ENCODE data around the gene ISCA1.

ISCA1 gene

GRCh38 chr9:86257391-86257790 lies 24.9 kb downstream of the ISCA1 start:
- Histone ChIP-seq H2AFZ (ENCODE audit: low read depth) (no peak overlapping the region), H3K79me2 (ENCODE audit: insufficient read depth, low read depth) (no peaks in the 10 kb centered on the region), H3K9ac (no peak overlapping the region), H3K27me3 (ENCODE audit: insufficient read depth, low read depth) (no peaks in the 10 kb centered on the region), H3K4me2 (no peak overlapping the region), H3K36me3 (ENCODE audit: insufficient read depth) (no peaks in the 10 kb centered on the region), H3K4me1 (ENCODE audit: low read depth, poor library complexity, severe bottlenecking) (no peaks in the 10 kb centered on the region), H3K4me3 (IDR thresholded peaks at IDR 0.05; ENCODE audit: insufficient read depth, low read depth, low read length) (no peak overlapping the region), H3K27ac (no peak overlapping the region), H4K20me1 (ENCODE audit: insufficient read depth) (no peaks in the 10 kb centered on the region)
- TF ChIP-seq, protein P1, sequence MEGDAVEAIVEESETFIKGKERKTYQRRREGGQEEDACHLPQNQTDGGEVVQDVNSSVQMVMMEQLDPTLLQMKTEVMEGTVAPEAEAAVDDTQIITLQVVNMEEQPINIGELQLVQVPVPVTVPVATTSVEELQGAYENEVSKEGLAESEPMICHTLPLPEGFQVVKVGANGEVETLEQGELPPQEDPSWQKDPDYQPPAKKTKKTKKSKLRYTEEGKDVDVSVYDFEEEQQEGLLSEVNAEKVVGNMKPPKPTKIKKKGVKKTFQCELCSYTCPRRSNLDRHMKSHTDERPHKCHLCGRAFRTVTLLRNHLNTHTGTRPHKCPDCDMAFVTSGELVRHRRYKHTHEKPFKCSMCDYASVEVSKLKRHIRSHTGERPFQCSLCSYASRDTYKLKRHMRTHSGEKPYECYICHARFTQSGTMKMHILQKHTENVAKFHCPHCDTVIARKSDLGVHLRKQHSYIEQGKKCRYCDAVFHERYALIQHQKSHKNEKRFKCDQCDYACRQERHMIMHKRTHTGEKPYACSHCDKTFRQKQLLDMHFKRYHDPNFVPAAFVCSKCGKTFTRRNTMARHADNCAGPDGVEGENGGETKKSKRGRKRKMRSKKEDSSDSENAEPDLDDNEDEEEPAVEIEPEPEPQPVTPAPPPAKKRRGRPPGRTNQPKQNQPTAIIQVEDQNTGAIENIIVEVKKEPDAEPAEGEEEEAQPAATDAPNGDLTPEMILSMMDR (conservative IDR thresholded peaks at IDR 0.05; ENCODE audit: low read depth, low read length): no peak

DNA sequence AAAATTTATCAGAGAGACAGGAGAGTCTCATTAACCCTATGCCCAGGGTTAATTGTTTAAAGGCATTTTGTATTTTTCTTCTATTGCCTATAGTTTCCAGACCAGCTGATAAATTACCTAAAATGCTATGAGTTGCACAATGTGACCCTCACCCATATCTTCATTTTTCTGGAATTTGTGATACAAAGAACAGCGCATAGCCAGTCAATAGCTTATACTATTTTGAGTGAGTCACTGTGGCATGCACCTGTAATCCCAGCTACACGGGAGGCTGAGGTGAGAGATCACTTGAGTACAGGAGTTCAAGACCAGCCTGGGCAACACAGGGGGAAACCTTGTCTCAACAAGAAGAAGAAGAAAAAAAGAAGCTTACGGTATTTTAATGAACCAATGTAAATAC lies 25.7 kb downstream of the ISCA1 start:
- no peak overlapping the region for H3K27ac ChIP-seq
- no peaks in the 10 kb centered on the region for H3K79me2 ChIP-seq (ENCODE audit: insufficient read depth, low read depth)
- H3K4me3 ChIP-seq (IDR thresholded peaks at IDR 0.05; ENCODE audit: insufficient read depth, low read depth, low read length): no peak overlapping the region
- no peaks in the 10 kb centered on the region for H3K36me3 ChIP-seq (ENCODE audit: insufficient read depth)
- H4K20me1 ChIP-seq (ENCODE audit: insufficient read depth): no peaks in the 10 kb centered on the region
- TF ChIP-seq, protein P1 (conservative IDR thresholded peaks at IDR 0.05; ENCODE audit: low read depth, low read length): no peak
- H2AFZ ChIP-seq (ENCODE audit: low read depth): no peak overlapping the region
- H3K4me1 ChIP-seq (ENCODE audit: low read depth, poor library complexity, severe bottlenecking): no peaks in the 10 kb centered on the region
- no peaks in the 10 kb centered on the region for H3K27me3 ChIP-seq (ENCODE audit: insufficient read depth, low read depth)
- no peak overlapping the region for H3K9ac ChIP-seq
- no peak overlapping the region for H3K4me2 ChIP-seq

DNA sequence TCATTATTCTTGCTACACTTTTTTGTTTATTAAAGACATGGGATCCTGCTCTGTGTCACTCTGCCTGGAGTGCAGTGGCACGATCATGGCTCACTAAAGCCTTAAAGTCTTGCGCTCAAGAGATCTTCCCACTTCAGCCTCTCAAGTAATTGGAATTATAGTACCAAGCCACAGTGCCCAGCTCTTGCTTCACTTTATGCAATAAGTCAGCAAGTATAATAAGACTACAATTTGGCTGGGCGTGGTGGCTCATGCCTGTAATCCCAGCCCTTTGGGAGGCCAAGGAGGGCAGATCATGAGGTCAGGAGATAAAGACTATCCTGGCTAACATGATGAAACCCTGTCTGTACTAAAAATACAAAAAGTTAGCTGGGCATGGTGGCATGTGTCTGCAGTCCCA lies 28.8 kb downstream of the ISCA1 start:
- TF ChIP-seq, protein P1 (conservative IDR thresholded peaks at IDR 0.05; ENCODE audit: low read depth, low read length): no peak
- Histone ChIP-seq H3K9ac (no peak overlapping the region), H4K20me1 (ENCODE audit: insufficient read depth) (no peaks in the 10 kb centered on the region), H2AFZ (ENCODE audit: low read depth) (no peak overlapping the region), H3K36me3 (ENCODE audit: insufficient read depth) (no peaks in the 10 kb centered on the region), H3K27me3 (ENCODE audit: insufficient read depth, low read depth) (no peaks in the 10 kb centered on the region), H3K4me1 (ENCODE audit: low read depth, poor library complexity, severe bottlenecking) (no peaks in the 10 kb centered on the region), H3K79me2 (ENCODE audit: insufficient read depth, low read depth) (no peaks in the 10 kb centered on the region), H3K27ac (no peak overlapping the region), H3K4me2 (no peak overlapping the region), H3K4me3 (IDR thresholded peaks at IDR 0.05; ENCODE audit: insufficient read depth, low read depth, low read length) (no peak overlapping the region)

DNA sequence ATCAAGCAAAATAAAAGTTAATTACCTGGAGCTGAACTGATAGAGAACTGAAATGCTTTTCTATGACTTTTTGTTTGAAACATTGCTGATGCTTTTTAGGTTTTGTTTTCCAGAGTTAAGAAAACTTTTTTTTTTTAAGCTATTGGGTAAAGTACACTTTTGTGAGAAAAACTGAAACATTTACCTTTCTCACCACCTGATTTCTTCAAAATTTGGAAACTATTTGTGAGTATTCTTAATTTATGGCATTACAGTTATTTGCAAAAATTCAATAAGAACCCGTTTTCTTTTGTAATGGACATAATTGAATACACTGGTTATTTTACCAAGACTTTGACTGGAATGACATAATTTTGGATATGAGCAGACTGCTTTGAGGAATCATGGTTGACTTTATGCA lies 29.5 kb downstream of the ISCA1 start:
- Histone ChIP-seq H3K27me3 (ENCODE audit: insufficient read depth, low read depth) (no peaks in the 10 kb centered on the region), H2AFZ (ENCODE audit: low read depth) (no peak overlapping the region), H3K4me3 (IDR thresholded peaks at IDR 0.05; ENCODE audit: insufficient read depth, low read depth, low read length) (no peak overlapping the region), H3K79me2 (ENCODE audit: insufficient read depth, low read depth) (no peaks in the 10 kb centered on the region), H3K27ac (no peak overlapping the region), H3K9ac (no peak overlapping the region), H4K20me1 (ENCODE audit: insufficient read depth) (no peaks in the 10 kb centered on the region), H3K4me1 (ENCODE audit: low read depth, poor library complexity, severe bottlenecking) (no peaks in the 10 kb centered on the region), H3K4me2 (no peak overlapping the region), H3K36me3 (ENCODE audit: insufficient read depth) (no peaks in the 10 kb centered on the region)
- TF ChIP-seq, protein P1 (conservative IDR thresholded peaks at IDR 0.05; ENCODE audit: low read depth, low read length): no peak

Measured in KMS-11 (cell line).